ENCODE measurements around the gene TIMM44.
"Not testable (repeated sequence)": the region's sequence is repeated elsewhere in the genome, so short reads cannot be mapped to it uniquely, and the experiment has no call there.

TIMM44 gene

GRCh38 chr19:7899751-7900378 lies 43.6 kb downstream of the TIMM44 start:
- DNase-seq (ENCODE audit: low read depth): no peak
- TF ChIP-seq, protein P1, sequence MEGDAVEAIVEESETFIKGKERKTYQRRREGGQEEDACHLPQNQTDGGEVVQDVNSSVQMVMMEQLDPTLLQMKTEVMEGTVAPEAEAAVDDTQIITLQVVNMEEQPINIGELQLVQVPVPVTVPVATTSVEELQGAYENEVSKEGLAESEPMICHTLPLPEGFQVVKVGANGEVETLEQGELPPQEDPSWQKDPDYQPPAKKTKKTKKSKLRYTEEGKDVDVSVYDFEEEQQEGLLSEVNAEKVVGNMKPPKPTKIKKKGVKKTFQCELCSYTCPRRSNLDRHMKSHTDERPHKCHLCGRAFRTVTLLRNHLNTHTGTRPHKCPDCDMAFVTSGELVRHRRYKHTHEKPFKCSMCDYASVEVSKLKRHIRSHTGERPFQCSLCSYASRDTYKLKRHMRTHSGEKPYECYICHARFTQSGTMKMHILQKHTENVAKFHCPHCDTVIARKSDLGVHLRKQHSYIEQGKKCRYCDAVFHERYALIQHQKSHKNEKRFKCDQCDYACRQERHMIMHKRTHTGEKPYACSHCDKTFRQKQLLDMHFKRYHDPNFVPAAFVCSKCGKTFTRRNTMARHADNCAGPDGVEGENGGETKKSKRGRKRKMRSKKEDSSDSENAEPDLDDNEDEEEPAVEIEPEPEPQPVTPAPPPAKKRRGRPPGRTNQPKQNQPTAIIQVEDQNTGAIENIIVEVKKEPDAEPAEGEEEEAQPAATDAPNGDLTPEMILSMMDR (IDR thresholded peaks at IDR 0.05; ENCODE audit: control insufficient read depth, insufficient read depth, low read depth, low read length, missing control alignments): no peak

DNA sequence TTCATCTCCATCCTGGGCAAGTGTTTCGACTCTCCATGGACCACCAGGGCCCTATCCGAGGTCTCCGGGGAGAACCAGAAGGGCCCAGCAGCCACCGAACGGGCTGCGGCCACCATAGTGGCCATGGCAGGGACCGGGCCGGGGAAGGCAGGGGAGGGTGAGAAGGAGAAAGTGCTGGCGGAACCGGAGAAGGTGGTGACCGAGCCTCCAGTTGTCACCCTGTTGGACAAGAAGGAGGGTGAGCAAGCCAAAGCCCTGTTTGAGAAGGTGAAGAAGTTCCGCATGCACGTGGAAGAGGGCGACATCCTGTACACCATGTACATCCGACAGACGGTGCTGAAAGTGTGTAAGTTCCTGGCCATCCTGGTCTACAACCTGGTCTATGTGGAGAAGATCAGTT lies 44.5 kb downstream of the TIMM44 start:
- DNase-seq (ENCODE audit: low read depth): no peak
- TF ChIP-seq, protein P1 (IDR thresholded peaks at IDR 0.05; ENCODE audit: control insufficient read depth, insufficient read depth, low read depth, low read length, missing control alignments): no peak
- H3K4me3 ChIP-seq (ENCODE audit: control insufficient read depth, low read depth, low read length): no peak overlapping the region

More at GRCh38 chr19:7899751-7900378, 43.6 kb downstream of the TIMM44 start:
- no peak overlapping the region for H3K4me3 ChIP-seq (ENCODE audit: control insufficient read depth, low read depth, low read length)

DNA sequence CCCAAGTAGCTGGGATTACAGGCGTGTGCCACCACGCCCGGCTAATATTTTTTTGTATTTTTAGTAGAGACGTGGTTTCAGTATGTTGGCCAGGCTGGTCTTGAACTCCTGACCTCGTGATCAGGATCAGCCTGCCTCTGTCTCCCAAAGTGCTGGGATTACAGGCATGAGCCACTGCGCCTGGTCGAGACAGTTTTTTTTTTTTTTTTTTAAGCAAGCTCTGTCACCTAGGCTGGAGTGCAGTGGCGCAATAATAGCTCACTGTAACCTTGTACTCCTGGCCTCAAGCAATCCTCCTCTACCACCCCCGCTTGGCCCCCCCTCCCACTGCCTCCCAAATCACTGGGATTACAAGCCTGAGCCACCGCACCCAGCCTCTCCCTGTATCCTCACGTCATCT lies 46.2 kb downstream of the TIMM44 start:
- no peak overlapping the region for H3K4me3 ChIP-seq (ENCODE audit: control insufficient read depth, low read depth, low read length)
- TF ChIP-seq, protein P1 (IDR thresholded peaks at IDR 0.05; ENCODE audit: control insufficient read depth, insufficient read depth, low read depth, low read length, missing control alignments): no peak
- no peak for DNase-seq (ENCODE audit: low read depth)

- H3K4me3 ChIP-seq (ENCODE audit: control insufficient read depth, low read depth, low read length): no peak overlapping the region
- TF ChIP-seq, protein P1 (IDR thresholded peaks at IDR 0.05; ENCODE audit: control insufficient read depth, insufficient read depth, low read depth, low read length, missing control alignments): no peak
- DNase-seq (ENCODE audit: low read depth): no peak
Measured at GRCh38 chr19:7895565-7895964, 47.9 kb downstream of the TIMM44 start.

GRCh38 chr19:7894612-7895309 lies 48.7 kb downstream of the TIMM44 start:
- DNase-seq (ENCODE audit: low read depth): no peak
- no peak overlapping the region for H3K4me3 ChIP-seq (ENCODE audit: control insufficient read depth, low read depth, low read length)
- TF ChIP-seq, protein P1 (IDR thresholded peaks at IDR 0.05; ENCODE audit: control insufficient read depth, insufficient read depth, low read depth, low read length, missing control alignments): no peak

GRCh38 chr19:7893362-7894101 lies 49.9 kb downstream of the TIMM44 start:
- DNase-seq (ENCODE audit: low read depth); H3K4me3 ChIP-seq (ENCODE audit: control insufficient read depth, low read depth, low read length): not testable (repeated sequence)

- H3K4me3 ChIP-seq (ENCODE audit: control insufficient read depth, low read depth, low read length): peak overlapping the region; percentile 95
- TF ChIP-seq, protein P1 (IDR thresholded peaks at IDR 0.05; ENCODE audit: control insufficient read depth, insufficient read depth, low read depth, low read length, missing control alignments): no peak
- DNase-seq (ENCODE audit: low read depth): no peak
Measured at GRCh38 chr19:7888826-7889217, 54.6 kb downstream of the TIMM44 start.
